Measurements from ENCODE around the gene GJC1.

Gene GJC1

DNA sequence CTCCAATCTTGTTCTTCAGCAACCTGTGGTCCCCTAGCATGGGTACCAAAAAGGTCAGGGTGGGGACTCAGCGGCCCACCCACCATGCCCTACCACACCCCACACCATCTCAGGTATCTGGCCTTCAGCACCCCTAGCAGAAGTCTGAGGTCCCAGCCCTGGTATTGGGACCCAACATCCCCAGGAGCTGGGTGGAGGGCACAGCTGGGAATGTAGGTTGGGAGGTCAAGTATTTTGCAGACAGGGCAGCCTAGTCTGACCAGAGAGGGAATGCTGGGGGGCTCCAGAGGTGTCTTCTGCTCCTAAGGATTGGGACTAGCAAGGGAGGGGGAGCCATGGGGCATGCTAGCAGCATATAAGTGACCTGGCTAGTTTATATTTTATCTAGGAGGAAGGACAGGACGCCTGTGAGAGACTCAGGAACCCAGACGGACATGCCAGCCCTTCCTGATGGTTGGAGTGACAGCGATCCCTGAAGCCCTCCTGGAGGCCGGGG lies 72.1 kb downstream of the GJC1 start:
- TF ChIP-seq, protein P1, sequence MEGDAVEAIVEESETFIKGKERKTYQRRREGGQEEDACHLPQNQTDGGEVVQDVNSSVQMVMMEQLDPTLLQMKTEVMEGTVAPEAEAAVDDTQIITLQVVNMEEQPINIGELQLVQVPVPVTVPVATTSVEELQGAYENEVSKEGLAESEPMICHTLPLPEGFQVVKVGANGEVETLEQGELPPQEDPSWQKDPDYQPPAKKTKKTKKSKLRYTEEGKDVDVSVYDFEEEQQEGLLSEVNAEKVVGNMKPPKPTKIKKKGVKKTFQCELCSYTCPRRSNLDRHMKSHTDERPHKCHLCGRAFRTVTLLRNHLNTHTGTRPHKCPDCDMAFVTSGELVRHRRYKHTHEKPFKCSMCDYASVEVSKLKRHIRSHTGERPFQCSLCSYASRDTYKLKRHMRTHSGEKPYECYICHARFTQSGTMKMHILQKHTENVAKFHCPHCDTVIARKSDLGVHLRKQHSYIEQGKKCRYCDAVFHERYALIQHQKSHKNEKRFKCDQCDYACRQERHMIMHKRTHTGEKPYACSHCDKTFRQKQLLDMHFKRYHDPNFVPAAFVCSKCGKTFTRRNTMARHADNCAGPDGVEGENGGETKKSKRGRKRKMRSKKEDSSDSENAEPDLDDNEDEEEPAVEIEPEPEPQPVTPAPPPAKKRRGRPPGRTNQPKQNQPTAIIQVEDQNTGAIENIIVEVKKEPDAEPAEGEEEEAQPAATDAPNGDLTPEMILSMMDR (IDR thresholded peaks at IDR 0.05) = no peak

DNA sequence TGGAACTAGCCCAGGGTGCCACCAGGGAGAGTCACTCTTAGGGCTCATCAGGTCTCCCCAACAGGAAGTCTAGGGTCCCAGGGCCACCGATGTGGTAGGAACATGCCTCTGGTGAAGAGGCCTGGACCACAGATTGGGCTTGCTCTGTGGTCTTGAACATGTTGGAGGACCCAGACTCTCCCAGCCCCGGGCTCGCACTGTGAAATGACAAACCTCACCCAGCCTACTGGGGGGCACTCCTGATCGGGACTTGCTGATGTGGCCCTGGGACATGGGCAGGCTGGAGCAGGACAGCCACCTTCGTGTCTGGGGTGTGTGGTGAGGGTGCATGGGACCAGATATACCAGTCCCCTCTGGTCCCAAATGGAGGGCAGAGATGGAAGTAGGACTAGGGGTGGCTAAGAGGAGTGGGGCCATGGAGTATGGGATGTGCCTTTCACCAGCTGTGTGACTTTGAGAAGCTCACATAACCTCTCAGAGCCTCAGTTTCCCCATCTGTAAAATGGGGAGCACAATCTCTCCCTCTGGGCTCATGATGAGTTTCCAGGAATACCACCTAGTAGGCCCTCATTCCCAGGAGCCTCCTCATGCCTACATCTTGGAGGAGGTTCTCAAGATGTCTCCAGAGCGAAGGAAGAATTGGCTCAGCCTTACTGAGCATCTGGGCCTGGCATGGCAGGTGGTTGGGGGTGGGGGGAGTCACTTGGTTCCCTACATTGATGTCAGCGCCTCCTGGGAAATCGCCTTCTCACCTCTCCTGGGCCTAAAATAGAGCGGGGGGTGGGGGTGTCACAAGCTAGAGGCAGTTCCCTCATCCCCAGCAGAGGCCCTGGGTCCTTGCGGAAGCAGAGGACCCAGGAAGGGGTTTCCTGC lies 72.8 kb downstream of the GJC1 start:
- TF ChIP-seq, protein P1 (IDR thresholded peaks at IDR 0.05) = no peak

DNA sequence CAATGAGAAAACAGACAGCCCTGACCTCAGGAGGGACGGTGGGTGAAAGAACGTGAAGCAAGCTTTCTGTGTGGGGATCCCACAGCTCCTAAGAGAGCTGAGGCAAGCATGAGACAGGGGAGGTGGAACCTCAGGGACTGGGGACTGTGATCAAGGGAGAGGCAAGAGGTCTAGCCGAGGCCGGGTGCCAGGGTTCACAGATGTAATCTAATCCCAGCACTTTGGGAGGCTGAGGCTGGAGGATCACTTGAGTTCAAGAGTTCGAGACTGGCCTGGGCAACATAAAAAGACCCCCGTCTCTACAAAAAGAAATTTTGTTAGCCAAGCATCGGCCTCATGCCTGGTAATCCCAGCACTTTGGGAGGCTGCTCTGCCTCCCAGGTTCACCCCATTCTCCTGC lies 75.8 kb downstream of the GJC1 start:
- TF ChIP-seq, protein P1 (IDR thresholded peaks at IDR 0.05) = no peak

DNA sequence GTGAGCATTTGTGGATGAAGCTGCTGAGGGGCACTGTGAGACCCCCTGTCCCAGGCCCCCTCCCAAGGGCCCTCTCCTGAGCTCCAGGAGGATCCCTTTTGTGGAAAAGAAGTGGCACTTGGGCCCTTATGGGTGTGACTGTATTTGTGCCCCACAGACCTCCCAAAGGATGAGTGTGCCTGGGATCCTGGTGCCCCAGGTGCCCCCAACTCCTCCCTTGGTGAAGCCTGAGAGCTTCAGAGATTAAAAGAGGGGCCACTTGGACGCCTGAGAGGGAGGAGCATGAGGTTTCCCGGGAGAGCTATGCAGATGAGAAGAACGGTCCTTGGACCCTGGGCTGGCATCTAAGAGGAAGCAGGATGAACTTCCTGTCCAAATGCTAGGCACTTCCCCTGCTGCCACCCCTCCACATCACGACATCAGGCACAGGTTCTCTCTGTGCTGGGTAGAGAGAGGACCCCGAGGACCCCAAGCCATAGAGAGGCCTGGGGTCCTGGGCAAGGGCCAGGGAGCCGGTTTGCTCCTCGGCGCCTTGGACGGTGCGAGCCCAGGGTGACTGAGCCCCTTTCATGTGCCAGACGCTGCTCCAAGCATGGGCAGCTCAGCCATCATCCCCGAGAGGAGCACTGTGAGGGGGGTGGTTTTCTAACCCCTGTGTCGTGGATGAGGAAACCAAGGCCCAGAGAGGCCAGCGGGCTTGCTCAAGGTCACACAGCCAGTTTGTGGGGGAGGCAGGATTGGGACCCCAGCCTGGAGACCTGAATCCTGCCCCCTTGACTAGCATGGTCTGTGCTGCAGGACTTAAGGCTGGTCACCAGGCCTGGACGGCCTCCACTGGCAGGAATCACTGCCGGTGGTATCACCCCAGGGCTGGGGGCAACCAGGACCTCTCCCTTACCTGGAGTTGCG lies 76.9 kb downstream of the GJC1 start:
- TF ChIP-seq, protein P1 (IDR thresholded peaks at IDR 0.05) = no peak

DNA sequence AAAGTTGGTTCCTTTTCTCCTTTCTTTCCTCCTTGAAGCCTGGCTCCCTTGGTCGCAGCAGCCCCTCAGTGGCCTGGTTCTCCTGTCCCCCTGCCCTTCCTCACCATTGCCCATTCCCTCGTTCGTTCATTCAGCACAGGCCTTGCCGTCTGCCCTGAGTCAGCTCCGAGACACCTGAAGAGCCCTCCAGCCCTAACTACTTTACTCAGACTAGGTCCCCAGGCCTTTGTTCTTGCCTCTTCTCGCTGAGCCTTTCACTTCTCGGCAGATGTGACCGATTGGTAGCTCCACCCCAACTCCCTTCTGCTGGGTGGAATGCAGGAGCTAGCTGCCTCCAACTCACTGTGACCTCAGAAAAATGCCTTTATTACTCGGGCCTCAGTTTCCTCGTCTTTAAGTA lies 78.3 kb downstream of the GJC1 start:
- TF ChIP-seq, protein P1 (IDR thresholded peaks at IDR 0.05) = no peak

DNA sequence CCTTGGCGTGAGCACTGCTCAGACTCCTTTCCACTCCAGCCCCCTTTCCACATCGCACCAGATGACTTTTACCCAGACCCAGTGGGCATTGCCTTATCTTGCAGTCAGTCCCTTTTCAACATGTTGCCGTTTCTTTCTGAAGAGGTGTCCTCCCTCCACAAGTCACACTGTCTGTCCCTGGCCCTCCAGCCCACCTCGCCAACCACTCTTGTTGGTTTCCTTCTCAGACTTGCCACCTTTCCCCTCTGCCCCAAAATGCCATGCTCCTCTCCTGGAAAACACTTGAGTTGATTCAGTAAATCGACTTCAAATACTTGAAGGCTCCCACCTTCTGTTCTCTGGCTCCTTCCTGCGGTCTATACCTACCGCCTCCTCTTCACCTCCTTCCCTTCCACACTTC lies 78.8 kb downstream of the GJC1 start:
- TF ChIP-seq, protein P1 (IDR thresholded peaks at IDR 0.05) = no peak

DNA sequence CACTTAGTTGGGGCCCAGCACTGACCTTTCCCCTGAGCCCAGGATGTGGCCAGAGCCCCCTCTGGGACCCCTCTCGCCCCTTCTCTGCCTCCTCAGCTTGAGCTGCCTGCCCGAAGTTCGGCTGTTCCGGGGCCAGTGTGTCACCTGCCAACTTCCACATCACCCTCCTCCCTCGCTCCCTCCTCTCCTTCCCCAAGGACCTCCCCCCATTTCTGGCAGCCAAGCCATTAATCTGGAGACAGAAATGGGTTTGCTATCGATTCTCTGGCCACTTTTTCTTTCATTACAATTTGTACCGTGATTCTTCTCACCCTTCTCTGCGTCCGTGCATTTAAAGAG lies 80.1 kb downstream of the GJC1 start:
- TF ChIP-seq, protein P1 (IDR thresholded peaks at IDR 0.05) = no peak

Measured in LNCAP (cell line).